CD4-positive, alpha-beta T cell treated with Interferon gamma for 1 hour (primary cell): ENCODE results near the gene CIP2A.
"Not testable (repeated sequence)": the region's sequence is repeated elsewhere in the genome, so short reads cannot be mapped to it uniquely, and the experiment has no call there.

ENCODE experiments used
- DNase-seq: peaks from one replicate; pipeline ENCODE4 v3.0.0-alpha.2; 2020

CIP2A gene

GRCh38 chr3:108589081-108589997 is at the start of gene CIP2A, which contains the start of gene DZIP3:
Gene CIP2A, minus strand, starts transcription at chr3:108589438. Its CDS starts 63 bp downstream, at chr3:108589375.
Gene DZIP3, plus strand, starts transcription at chr3:108589722. Its CDS starts 15,685 bp downstream, at chr3:108605407.
- DNase-seq, result peak; percentile 90

GRCh38 chr3:108629974-108630373 is 40.7 kb upstream of the CIP2A start:
- no peak for DNase-seq

- no peak for DNase-seq
Observed at GRCh38 chr3:108623504-108623903, 34.3 kb upstream of the CIP2A start.

- DNase-seq, result no peak
Observed at GRCh38 chr3:108620250-108620649, 31.0 kb upstream of the CIP2A start.

GRCh38 chr3:108616090-108616489 is 26.9 kb upstream of the CIP2A start:
- DNase-seq, result not testable (repeated sequence)

- no peak for DNase-seq
Observed at GRCh38 chr3:108610651-108611050, 21.4 kb upstream of the CIP2A start.

GRCh38 chr3:108608750-108609149 is 19.5 kb upstream of the CIP2A start:
- DNase-seq, result no peak

- DNase-seq, result no peak
Observed at GRCh38 chr3:108605491-108605890, 16.3 kb upstream of the CIP2A start.

- no peak for DNase-seq
Observed at GRCh38 chr3:108605028-108605427, 15.8 kb upstream of the CIP2A start.

GRCh38 chr3:108603691-108604090 is 14.5 kb upstream of the CIP2A start:
- no peak for DNase-seq

GRCh38 chr3:108602935-108603294 is 13.7 kb upstream of the CIP2A start:
- DNase-seq, result no peak

GRCh38 chr3:108602249-108602934 is 13.2 kb upstream of the CIP2A start:
- DNase-seq, result peak; percentile 56

GRCh38 chr3:108599677-108600409 is 10.6 kb upstream of the CIP2A start:
- no peak for DNase-seq

- DNase-seq, result no peak
Observed at GRCh38 chr3:108598375-108598774, 9.1 kb upstream of the CIP2A start.

GRCh38 chr3:108595321-108595720 is 6.1 kb upstream of the CIP2A start:
- no peak for DNase-seq

- DNase-seq, result no peak
Observed at GRCh38 chr3:108590460-108590859, 1.2 kb upstream of the CIP2A start.

- DNase-seq, result no peak
Observed at GRCh38 chr3:108589998-108590323, 723 bp upstream of the CIP2A start.

- no peak for DNase-seq
Observed at GRCh38 chr3:108588601-108589000, 637 bp downstream of the CIP2A start.

GRCh38 chr3:108578064-108578463 is 11.2 kb downstream of the CIP2A start:
- no peak for DNase-seq

GRCh38 chr3:108569336-108569735 is 19.9 kb downstream of the CIP2A start:
- no peak for DNase-seq

- DNase-seq, result no peak
Observed at GRCh38 chr3:108566599-108566998, 22.6 kb downstream of the CIP2A start.

- no peak for DNase-seq
Observed at GRCh38 chr3:108565506-108565905, 23.7 kb downstream of the CIP2A start.

- DNase-seq, result no peak
Observed at GRCh38 chr3:108564564-108564963, 24.7 kb downstream of the CIP2A start.

GRCh38 chr3:108562565-108562964 is 26.7 kb downstream of the CIP2A start:
- no peak for DNase-seq
